ENCODE measurements around the gene GULP1.

DNA sequence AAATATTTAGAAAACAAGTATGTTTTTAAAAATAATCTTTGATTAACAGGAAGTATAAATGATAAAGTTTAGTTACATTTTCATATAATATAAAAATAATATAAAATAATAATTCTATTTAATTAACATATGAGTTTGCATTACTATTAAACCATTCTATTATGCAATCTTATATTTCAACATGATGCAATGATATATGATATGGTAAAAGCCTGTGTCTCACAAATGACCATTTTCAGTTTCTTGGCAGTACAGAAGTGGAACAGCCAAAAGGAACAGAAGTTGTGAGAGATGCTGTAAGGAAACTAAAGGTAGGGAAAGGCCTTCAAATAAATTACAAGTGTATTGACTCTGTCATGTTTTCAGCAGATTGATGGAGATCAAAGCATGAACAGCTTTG is 230.8 kb downstream of the GULP1 start:
- TF ChIP-seq EZH2 (IDR thresholded peaks at IDR 0.05; ENCODE audit: borderline replicate concordance, low read length) = no peak
- TF ChIP-seq CTCF (conservative IDR thresholded peaks at IDR 0.05 in 1 of 2, IDR thresholded peaks at IDR 0.05 in 1 of 2; ENCODE audit: extremely low read depth in 1 of 2, insufficient read depth in 1 of 2, low read depth in 1 of 2, low read length in 2 of 2) = no peak

Data from mammary epithelial cell (primary cell).